AG04450 (cell line): Measurements from ENCODE around the gene RASGRF2. TPM values are rescaled to one million over a fixed set of nuclear protein-coding genes. Genes with fewer than 3 reads are reported as not detected.

Experiments used
- CTCF ChIA-PET: fragments of 300-600, 350-600 bp; formaldehyde crosslinking; extraction: SDS; loops from one replicate; lab custom pipeline; 2022; ENCODE audit warnings: antibody characterized with exemption, inconsistent platforms; lab: Charles Lee
- POLR2A ChIA-PET: fragments of 350-600 bp; formaldehyde crosslinking; extraction: SDS; loops from one replicate; lab custom pipeline; 2021; ENCODE audit warnings: antibody characterized with exemption, inconsistent platforms; lab: Yijun Ruan, JAX
- DNase-seq: peaks from one replicate; pipeline ENCODE4 v3.0.0-alpha.2; 2011; ENCODE audit warnings: low read depth, low spot score
- H3K27ac ChIP-seq: one replicate; pipeline ENCODE4 v1.5.1; 2012; ENCODE audit warnings: low read depth, low read length, control low read depth
- H3K27me3 ChIP-seq: one replicate; pipeline ENCODE4 v1.6.0; 2012; ENCODE audit warnings: low read length; ENCODE audit not compliant: control insufficient read depth, insufficient read depth
- H3K4me3 ChIP-seq: 2 replicates; pipeline ENCODE4 v1.5.1; 2011; ENCODE audit warnings: mild to moderate bottlenecking, low read depth, low read length, control low read depth
- H3K9me3 ChIP-seq: 2 replicates; pipeline ENCODE4 v1.5.1; 2012; ENCODE audit warnings: low read length; ENCODE audit not compliant: control insufficient read depth, insufficient read depth
- CTCF ChIP-seq: IDR thresholded peaks from 2 replicates; pipeline ENCODE4 v1.5.1; 2011; ENCODE audit warnings: low read depth, low read length, control low read depth, inconsistent platforms
- polyA plus RNA-seq: library from polyadenylated mRNA; depleted of rRNA; stranded (reverse); fragments of >200 nt; gene quantifications from 2 replicates; pipeline ENCODE4 v1.2.3, GENCODE V29; 2011

Gene RASGRF2
- polyA plus RNA-seq, 1 experiment, result 19.5 TPM

- ChIA-PET POLR2A (no interaction called here), CTCF (interaction anchor here (0.8 to 1.7 kb wide), 2 partner anchors 198 to 227 kb away, joined by 3 to 8 read pairs; no protein-coding TSS in a partner anchor)
- Histone ChIP-seq H3K9me3 (no peaks in the 10 kb centered on the region), H3K27me3 (no peaks in the 10 kb centered on the region), H3K4me3 (no peak overlapping the region), H3K27ac (peak overlapping the region; percentile 79)
- TF ChIP-seq CTCF, result no peak
- DNase-seq, result peak; percentile 66
Observed at GRCh38 chr5:80967500-80968181, 7.5 kb downstream of the RASGRF2 start.

- no peaks in the 10 kb centered on the region for H3K9me3 ChIP-seq
- H3K4me3 ChIP-seq, result no peak overlapping the region
- no peak for TF ChIP-seq CTCF
- ChIA-PET POLR2A (no interaction called here), CTCF (no interaction called here)
- DNase-seq, result no peak
- no peaks in the 10 kb centered on the region for H3K27me3 ChIP-seq
- no peak overlapping the region for H3K27ac ChIP-seq
Observed at GRCh38 chr5:80973027-80973426, 12.9 kb downstream of the RASGRF2 start.

GRCh38 chr5:80975065-80975464 is 14.9 kb downstream of the RASGRF2 start:
- DNase-seq, result no peak
- Histone ChIP-seq H3K4me3 (no peak overlapping the region; the same call in 1 of the 2 replicates), H3K9me3 (no peaks in the 10 kb centered on the region), H3K27ac (no peak overlapping the region), H3K27me3 (no peaks in the 10 kb centered on the region)
- TF ChIP-seq CTCF, result no peak
- POLR2A ChIA-PET, result no interaction called here
- CTCF ChIA-PET, result interaction anchor here (0.9 to 1.1 kb wide), 3 partner anchors 12 to 220 kb away, joined by 3 to 5 read pairs (median 3); no protein-coding TSS in a partner anchor

- CTCF ChIA-PET, result interaction anchor here (1.1 kb wide), 1 partner anchor 9 kb away, joined by 3 read pairs; no protein-coding TSS in a partner anchor
- POLR2A ChIA-PET, result no interaction called here
Observed at GRCh38 chr5:80976985-80977384, 16.8 kb downstream of the RASGRF2 start.

More at GRCh38 chr5:80976985-80977384, 16.8 kb downstream of the RASGRF2 start:
- Histone ChIP-seq H3K4me3 (no peak overlapping the region), H3K27ac (no peak overlapping the region), H3K27me3 (no peaks in the 10 kb centered on the region), H3K9me3 (no peaks in the 10 kb centered on the region)
- DNase-seq, result no peak
- TF ChIP-seq CTCF, result no peak
